ENCODE measurements around the gene DOLK. TPM values are rescaled to one million over a fixed set of nuclear protein-coding genes. Genes with fewer than 3 reads are reported as not detected.
"Not testable (repeated sequence)": the region's sequence is repeated elsewhere in the genome, so short reads cannot be mapped to it uniquely, and the experiment has no call there.

Gene DOLK
- total RNA-seq, 6 experiments from 2014 or later, result 27.8 to 34.4 (median 31.6) TPM

- Mint-ChIP-seq H3K9me3 (no peaks in the 10 kb centered on the region), H3K27me3 (ENCODE audit: insufficient read depth) (no peaks in the 10 kb centered on the region), H3K4me3 (no peak overlapping the region), H3K36me3 (ENCODE audit: low read depth) (peaks cover 66% of the 10 kb centered on the region), H3K4me1 (ENCODE audit: low read depth) (peaks cover 22% of the 10 kb centered on the region), H3K27ac (no peak overlapping the region)
- no peak for DNase-seq
- TF ChIP-seq, protein P1, sequence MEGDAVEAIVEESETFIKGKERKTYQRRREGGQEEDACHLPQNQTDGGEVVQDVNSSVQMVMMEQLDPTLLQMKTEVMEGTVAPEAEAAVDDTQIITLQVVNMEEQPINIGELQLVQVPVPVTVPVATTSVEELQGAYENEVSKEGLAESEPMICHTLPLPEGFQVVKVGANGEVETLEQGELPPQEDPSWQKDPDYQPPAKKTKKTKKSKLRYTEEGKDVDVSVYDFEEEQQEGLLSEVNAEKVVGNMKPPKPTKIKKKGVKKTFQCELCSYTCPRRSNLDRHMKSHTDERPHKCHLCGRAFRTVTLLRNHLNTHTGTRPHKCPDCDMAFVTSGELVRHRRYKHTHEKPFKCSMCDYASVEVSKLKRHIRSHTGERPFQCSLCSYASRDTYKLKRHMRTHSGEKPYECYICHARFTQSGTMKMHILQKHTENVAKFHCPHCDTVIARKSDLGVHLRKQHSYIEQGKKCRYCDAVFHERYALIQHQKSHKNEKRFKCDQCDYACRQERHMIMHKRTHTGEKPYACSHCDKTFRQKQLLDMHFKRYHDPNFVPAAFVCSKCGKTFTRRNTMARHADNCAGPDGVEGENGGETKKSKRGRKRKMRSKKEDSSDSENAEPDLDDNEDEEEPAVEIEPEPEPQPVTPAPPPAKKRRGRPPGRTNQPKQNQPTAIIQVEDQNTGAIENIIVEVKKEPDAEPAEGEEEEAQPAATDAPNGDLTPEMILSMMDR (IDR thresholded peaks at IDR 0.05), result no peak
Measured at GRCh38 chr9:128983536-128983935, 36.1 kb upstream of the DOLK start.

GRCh38 chr9:128979111-128979510 lies 31.7 kb upstream of the DOLK start:
- Mint-ChIP-seq H3K27ac (no peak overlapping the region), H3K9me3 (no peaks in the 10 kb centered on the region), H3K36me3 (ENCODE audit: low read depth) (peaks cover 46% of the 10 kb centered on the region), H3K27me3 (ENCODE audit: insufficient read depth) (no peaks in the 10 kb centered on the region), H3K4me1 (ENCODE audit: low read depth) (no peaks in the 10 kb centered on the region), H3K4me3 (no peak overlapping the region)
- TF ChIP-seq, protein P1 (IDR thresholded peaks at IDR 0.05), result no peak
- no peak for DNase-seq

- peak; percentile 73 for DNase-seq
- TF ChIP-seq, protein P1 (IDR thresholded peaks at IDR 0.05), result no peak
- peak overlapping the region; percentile 78 for H3K27ac Mint-ChIP-seq
- peak overlapping the region; percentile 71 for H3K4me3 Mint-ChIP-seq
- peaks cover 31% of the 10 kb centered on the region for H3K4me1 Mint-ChIP-seq (ENCODE audit: low read depth)
- H3K36me3 Mint-ChIP-seq (ENCODE audit: low read depth), result peaks cover 45% of the 10 kb centered on the region
- H3K9me3 Mint-ChIP-seq, result no peaks in the 10 kb centered on the region
- no peaks in the 10 kb centered on the region for H3K27me3 Mint-ChIP-seq (ENCODE audit: insufficient read depth)
Measured at GRCh38 chr9:128972956-128973355, 25.6 kb upstream of the DOLK start.

DNA sequence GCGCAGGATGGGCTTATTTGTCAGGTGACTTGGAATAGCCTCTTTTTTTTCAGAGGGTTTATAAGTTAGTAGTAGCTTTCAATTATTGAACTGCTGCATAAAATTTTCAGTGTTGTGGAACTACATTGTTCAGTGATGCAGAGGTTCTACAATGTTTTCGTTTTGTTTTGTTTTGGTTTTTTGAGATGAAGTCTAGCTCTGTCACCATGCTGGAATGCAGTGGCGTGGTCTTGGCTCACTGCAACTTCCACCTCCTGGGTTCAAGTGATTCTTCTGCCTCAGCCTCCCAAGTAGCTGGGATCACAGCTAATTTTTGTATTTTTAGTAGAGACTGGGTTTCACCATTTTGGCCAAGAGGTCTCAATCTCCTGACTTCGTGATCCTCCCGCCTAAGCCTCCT lies 22.1 kb upstream of the DOLK start:
- H3K36me3 Mint-ChIP-seq (ENCODE audit: low read depth), result peaks cover 40% of the 10 kb centered on the region
- H3K4me3 Mint-ChIP-seq, result no peak overlapping the region
- no peaks in the 10 kb centered on the region for H3K9me3 Mint-ChIP-seq
- no peaks in the 10 kb centered on the region; the same call in 1 of the 2 replicates for H3K27me3 Mint-ChIP-seq (ENCODE audit: insufficient read depth)
- peaks cover 31% of the 10 kb centered on the region for H3K4me1 Mint-ChIP-seq (ENCODE audit: low read depth)
- TF ChIP-seq, protein P1 (IDR thresholded peaks at IDR 0.05), result no peak
- peak overlapping the region; percentile 43; the same call in 1 of the 2 replicates for H3K27ac Mint-ChIP-seq
- no peak for DNase-seq

DNA sequence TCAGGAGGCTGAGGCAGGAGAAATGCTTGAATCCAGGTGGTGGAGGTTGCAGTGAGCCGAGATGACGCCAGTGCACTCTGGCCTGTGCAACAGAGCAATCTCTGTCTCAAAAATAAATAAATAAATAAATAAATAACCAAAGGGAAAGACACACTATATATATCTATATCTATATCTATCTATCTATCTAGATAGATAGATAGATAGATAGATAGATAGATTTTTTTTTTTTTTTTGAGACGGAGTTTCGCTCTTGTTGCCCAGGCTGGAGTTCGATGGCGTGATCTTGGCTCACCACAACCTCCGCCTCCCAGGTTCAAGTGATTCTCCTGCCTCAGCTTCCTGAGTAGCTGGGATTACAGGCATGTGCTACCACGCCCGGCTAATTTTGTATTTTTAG lies 14.0 kb upstream of the DOLK start:
- DNase-seq; H3K9me3 Mint-ChIP-seq; H3K27ac Mint-ChIP-seq; H3K27me3 Mint-ChIP-seq (ENCODE audit: insufficient read depth); H3K4me3 Mint-ChIP-seq; H3K4me1 Mint-ChIP-seq (ENCODE audit: low read depth): not testable (repeated sequence)
- peaks cover 13% of the 10 kb centered on the region for H3K36me3 Mint-ChIP-seq (ENCODE audit: low read depth)

DNA sequence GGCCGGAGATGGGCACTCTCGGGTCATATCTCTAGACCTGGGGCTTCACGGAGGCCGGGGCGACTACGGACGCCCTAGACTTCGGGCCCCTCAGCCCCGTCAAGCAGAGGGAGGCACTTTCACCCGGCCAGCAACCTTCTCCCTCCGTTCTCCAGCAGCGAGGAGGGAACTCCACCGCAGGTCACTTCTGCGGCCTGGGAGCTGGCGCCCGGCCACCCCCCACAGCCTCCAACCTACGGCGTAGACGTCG lies 201 bp downstream of the DOLK start:
- no peaks in the 10 kb centered on the region for H3K9me3 Mint-ChIP-seq
- H3K27ac Mint-ChIP-seq, result peak overlapping the region; percentile 97

More for the DNA sequence above, 201 bp downstream of the DOLK start:
- no peak for DNase-seq
- Mint-ChIP-seq H3K4me3 (peak overlapping the region; percentile 99), H3K4me1 (ENCODE audit: low read depth) (peaks cover 23% of the 10 kb centered on the region), H3K27me3 (ENCODE audit: insufficient read depth) (peaks cover 5% of the 10 kb centered on the region), H3K36me3 (ENCODE audit: low read depth) (peaks cover 17% of the 10 kb centered on the region)
- TF ChIP-seq, protein P1 (IDR thresholded peaks at IDR 0.05), result no peak
